Stimulated activated CD8-positive, alpha-beta memory T cell treated with anti-CD3 and anti-CD28 coated beads, Interleukin-15, amount 100 ng/mL, for 24 hours (primary cell): ENCODE measurements around the gene MS4A14.
"Not testable (repeated sequence)": the region's sequence is repeated elsewhere in the genome, so short reads cannot be mapped to it uniquely, and the experiment has no call there.

Experiments used
- DNase-seq: peaks from one replicate; pipeline ENCODE4 v3.0.0-alpha.2; 2020; ENCODE audit warnings: low read depth

Gene MS4A14

GRCh38 chr11:60390419-60390818, 5.8 kb upstream of the MS4A14 start:
- no peak for DNase-seq

GRCh38 chr11:60392361-60392760, 3.9 kb upstream of the MS4A14 start:
- no peak for DNase-seq

GRCh38 chr11:60393016-60393415, 3.2 kb upstream of the MS4A14 start:
- no peak for DNase-seq

- DNase-seq = no peak
These were observed 1.4 kb upstream of the MS4A14 start for GRCh38 chr11:60394666-60395380.

- no peak for DNase-seq
These were observed 540 bp downstream of the MS4A14 start for GRCh38 chr11:60396799-60397198.

GRCh38 chr11:60420015-60420414, 23.8 kb downstream of the MS4A14 start:
- no peak for DNase-seq

- no peak for DNase-seq
These were observed 26.4 kb downstream of the MS4A14 start for GRCh38 chr11:60422609-60423008.

GRCh38 chr11:60428517-60428916, 32.3 kb downstream of the MS4A14 start:
- DNase-seq = no peak

- DNase-seq = no peak
These were observed 33.0 kb downstream of the MS4A14 start, which contains the start of gene MS4A5 for GRCh38 chr11:60429272-60429671. Gene MS4A5, plus strand, starts transcription at chr11:60429572. Its CDS starts 103 bp downstream, at chr11:60429675.

GRCh38 chr11:60431251-60431650, 35.0 kb downstream of the MS4A14 start:
- DNase-seq = no peak

GRCh38 chr11:60433401-60433800, 37.1 kb downstream of the MS4A14 start:
- no peak for DNase-seq

GRCh38 chr11:60447070-60447469, 50.8 kb downstream of the MS4A14 start:
- DNase-seq = no peak

- DNase-seq = no peak
These were observed 51.6 kb downstream of the MS4A14 start for GRCh38 chr11:60447846-60448245.

GRCh38 chr11:60451185-60451584, 54.9 kb downstream of the MS4A14 start:
- DNase-seq = not testable (repeated sequence)

GRCh38 chr11:60454212-60454611, 58.0 kb downstream of the MS4A14 start:
- no peak for DNase-seq

- DNase-seq = no peak
These were observed 59.3 kb downstream of the MS4A14 start, which contains the start of gene MS4A1 for GRCh38 chr11:60455531-60456042. Gene MS4A1, plus strand, starts transcription at chr11:60455847. Its CDS starts 6,528 bp downstream, at chr11:60462375.

- DNase-seq = no peak
These were observed 61.3 kb downstream of the MS4A14 start for GRCh38 chr11:60457576-60457975.

- DNase-seq = no peak
These were observed 63.1 kb downstream of the MS4A14 start for GRCh38 chr11:60459345-60459744.
